Neuronal stem cell (in vitro differentiated cells): ENCODE measurements around the gene PPP1R1B.

Experiments used
- DNase-seq: peaks from one replicate; pipeline ENCODE4 v3.0.0-alpha.2; 2013; ENCODE audit warnings: low spot score
- H2AFZ ChIP-seq: one replicate; pipeline ENCODE4 v1.6.1; 2013; ENCODE audit warnings: mild to moderate bottlenecking, low read length, inconsistent platforms
- H2AK5ac ChIP-seq: 2 replicates; pipeline ENCODE4 v1.6.1; 2013; ENCODE audit warnings: low read depth, mild to moderate bottlenecking, inconsistent platforms, low read length, moderate library complexity, mixed read lengths
- H2BK120ac ChIP-seq: 2 replicates; pipeline ENCODE4 v1.6.1; 2013; ENCODE audit warnings: low read depth, mild to moderate bottlenecking, inconsistent platforms, low read length, moderate library complexity, mixed read lengths
- H2BK12ac ChIP-seq: one replicate; pipeline ENCODE4 v1.6.1; 2013; ENCODE audit warnings: low read length, inconsistent platforms
- H2BK15ac ChIP-seq: 2 replicates; pipeline ENCODE4 v1.6.1; 2013; ENCODE audit warnings: mild to moderate bottlenecking, low read length, inconsistent platforms, mixed read lengths
- H2BK5ac ChIP-seq: one replicate; pipeline ENCODE4 v1.6.1; 2013; ENCODE audit warnings: inconsistent platforms, mild to moderate bottlenecking, low read length, moderate library complexity
- H3K14ac ChIP-seq: one replicate; pipeline ENCODE4 v1.6.1; 2013; ENCODE audit warnings: low read length, inconsistent platforms
- H3K18ac ChIP-seq: 2 replicates; pipeline ENCODE4 v1.6.1; 2013; ENCODE audit warnings: low read length, inconsistent platforms
- H3K23ac ChIP-seq: 2 replicates; pipeline ENCODE4 v1.6.1; 2013; ENCODE audit warnings: low read depth, mild to moderate bottlenecking, mixed read lengths, low read length, inconsistent platforms; ENCODE audit not compliant: poor library complexity
- H3K27ac ChIP-seq: replicated peaks from 3 replicates; pipeline ENCODE4 v1.5.1; 2013; ENCODE audit warnings: low read length, inconsistent platforms
- H3K27me3 ChIP-seq, 3 experiments: 2 replicates each; pipeline ENCODE4 v1.6.1; 2013; ENCODE audit warnings: low read length in 3 of 3, mild to moderate bottlenecking in 2 of 3, inconsistent platforms in 1 of 3, low read depth in 1 of 3, mixed read lengths in 1 of 3, moderate library complexity in 1 of 3; ENCODE audit not compliant: control insufficient read depth in 3 of 3, insufficient read depth in 3 of 3
- H3K36me3 ChIP-seq, 2 donors: replicated peaks in 1 of 2; 2 replicates each; pipeline ENCODE4 v1.6.1; 2013; ENCODE audit warnings: low read length in 2 of 2; ENCODE audit not compliant: control insufficient read depth in 2 of 2, insufficient read depth in 2 of 2
- H3K4ac ChIP-seq: 2 replicates; pipeline ENCODE4 v1.6.1; 2013; ENCODE audit warnings: inconsistent platforms, mild to moderate bottlenecking, low read length, moderate library complexity
- H3K4me1 ChIP-seq, 2 donors: 1 replicate in 1 of 2; 2 replicates in 1 of 2; pipeline ENCODE4 v1.6.1; 2013; ENCODE audit warnings: low read length in 2 of 2, low read depth in 1 of 2; ENCODE audit not compliant: control insufficient read depth in 2 of 2, insufficient read depth in 1 of 2
- H3K4me2 ChIP-seq: one replicate; pipeline ENCODE4 v1.6.1; 2013; ENCODE audit warnings: mild to moderate bottlenecking, low read length, inconsistent platforms; ENCODE audit not compliant: insufficient read depth, poor library complexity, severe bottlenecking
- H3K4me3 ChIP-seq, 2 donors: 2 replicates each; pipeline ENCODE4 v1.5.1; 2013; ENCODE audit warnings: low read length in 2 of 2, mild to moderate bottlenecking in 2 of 2, inconsistent platforms in 1 of 2, moderate library complexity in 1 of 2
- H3K79me1 ChIP-seq: one replicate; pipeline ENCODE4 v1.6.1; 2013; ENCODE audit warnings: low read depth, mild to moderate bottlenecking, inconsistent platforms, low read length, moderate library complexity
- H3K9ac ChIP-seq: one replicate; pipeline ENCODE4 v1.6.1; 2013; ENCODE audit warnings: mild to moderate bottlenecking, low read depth, low read length, inconsistent platforms; ENCODE audit not compliant: poor library complexity
- H3K9me3 ChIP-seq, 2 donors: replicated peaks in 1 of 2; 2 replicates each; pipeline versions ENCODE3 to v1.6.1; 2013; ENCODE audit warnings: low read length in 2 of 2, mild to moderate bottlenecking in 2 of 2, inconsistent platforms in 1 of 2, low read depth in 1 of 2, mixed read lengths in 1 of 2, moderate library complexity in 1 of 2; ENCODE audit not compliant: control insufficient read depth in 2 of 2, insufficient read depth in 1 of 2
- H4K8ac ChIP-seq: one replicate; pipeline ENCODE4 v1.6.1; 2013; ENCODE audit warnings: low read depth, mild to moderate bottlenecking, inconsistent platforms, low read length, moderate library complexity
- H4K91ac ChIP-seq: one replicate; pipeline ENCODE4 v1.6.1; 2013; ENCODE audit warnings: low read length, low read depth, mild to moderate bottlenecking, inconsistent platforms; ENCODE audit not compliant: poor library complexity
- WGBS, 2 donors: extraction: QIAGEN DNeasy Blood & Tissue Kit; methylation state at CpG; one replicate each; pipeline ENCODE4 v1.1.7; 2013; ENCODE audit warnings: missing lambda C conversion rate in 2 of 2, mixed read lengths in 1 of 2; ENCODE audit not compliant: insufficient read length in 2 of 2, insufficient replicate concordance in 1 of 2; ENCODE audit errors: extremely low coverage in 2 of 2; 5-methylcytosine and 5-hydroxymethylcytosine counted together

Gene PPP1R1B

DNA sequence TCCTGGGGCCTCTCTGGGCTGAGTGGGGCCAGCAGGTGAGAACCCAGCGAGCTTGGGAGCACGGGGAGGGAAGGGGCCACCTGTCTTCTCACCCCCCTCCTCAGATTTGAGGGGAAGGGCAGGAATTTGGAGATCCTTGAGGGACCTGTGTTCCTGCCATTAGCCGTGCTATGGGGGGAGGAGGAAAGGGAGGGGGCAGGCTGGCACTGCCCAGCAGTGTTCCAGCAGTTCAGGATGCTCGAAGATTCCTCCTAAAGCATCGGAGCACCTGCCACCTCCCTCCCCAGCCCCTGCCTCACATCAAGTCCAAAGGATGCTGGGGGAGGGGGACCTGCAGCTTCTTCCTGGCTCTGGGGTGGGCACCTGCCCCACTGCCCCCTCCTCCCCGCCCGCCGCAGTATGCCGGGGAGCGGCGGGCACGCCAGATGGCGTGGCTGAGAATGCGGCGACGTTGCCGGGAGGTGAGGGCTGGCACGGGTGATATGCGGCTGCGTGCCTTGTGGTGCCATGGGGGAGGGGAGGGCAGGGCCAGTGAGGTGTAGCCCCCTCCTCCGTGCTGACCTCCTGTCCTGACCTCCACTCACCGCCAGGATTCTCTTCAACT is 14.4 kb upstream of the PPP1R1B start:
- no peak for DNase-seq
- no peaks in the 10 kb centered on the region for H3K79me1 ChIP-seq
- no peak overlapping the region for H3K9ac ChIP-seq
- no peak overlapping the region for H2BK120ac ChIP-seq
- no peak overlapping the region for H4K8ac ChIP-seq
- no peak overlapping the region for H2BK5ac ChIP-seq
- H3K27ac ChIP-seq: no peak overlapping the region
- H4K91ac ChIP-seq: no peak overlapping the region
- WGBS, 2 donors: no CpG with 5 or more reads among the region's 22 CpGs
- no peak overlapping the region for H3K4me3 ChIP-seq
- H2AK5ac ChIP-seq: no peak overlapping the region
- H2BK15ac ChIP-seq: no peak overlapping the region
- H3K4me1 ChIP-seq: peaks cover under 1 to 3% of the 10 kb centered on the region in 2 donors
- peak overlapping the region; percentile 63 for H3K18ac ChIP-seq
- no peak overlapping the region for H3K4ac ChIP-seq
- H3K36me3 ChIP-seq: no peaks in the 10 kb centered on the region
- H3K23ac ChIP-seq: no peak overlapping the region
- peak overlapping the region; percentile 31 for H3K14ac ChIP-seq
- peak overlapping the region; percentile 31 for H2BK12ac ChIP-seq
- no peaks in the 10 kb centered on the region for H3K9me3 ChIP-seq
- no peak overlapping the region for H3K4me2 ChIP-seq
- peak overlapping the region; percentile 30 for H2AFZ ChIP-seq
- peaks cover 11 to 87% (median 47%) of the 10 kb centered on the region in 3 experiments for H3K27me3 ChIP-seq

- Histone ChIP-seq H2BK12ac (no peak overlapping the region), H2BK120ac (no peak overlapping the region), H4K91ac (no peak overlapping the region), H3K18ac (no peak overlapping the region), H4K8ac (no peak overlapping the region), H3K4me3 (no peak overlapping the region), H3K14ac (no peak overlapping the region), H3K23ac (no peak overlapping the region), H3K36me3 (no peaks in the 10 kb centered on the region), H3K9ac (no peak overlapping the region), H3K79me1 (no peaks in the 10 kb centered on the region), H3K4me1 (peaks cover 0 to 2% of the 10 kb centered on the region in 2 donors), H2AK5ac (no peak overlapping the region), H3K4me2 (no peak overlapping the region), H2BK5ac (no peak overlapping the region), H3K27me3 (peaks cover 7 to 85% (median 45%) of the 10 kb centered on the region in 3 experiments), H3K4ac (no peak overlapping the region), H3K9me3 (no peaks in the 10 kb centered on the region), H3K27ac (no peak overlapping the region), H2AFZ (no peak overlapping the region), H2BK15ac (no peak overlapping the region)
- no peak for DNase-seq
- no CpG with 5 or more reads among the region's 7 CpGs for WGBS, 2 donors
Measured at GRCh38 chr17:39612935-39613464, 13.8 kb upstream of the PPP1R1B start.

DNA sequence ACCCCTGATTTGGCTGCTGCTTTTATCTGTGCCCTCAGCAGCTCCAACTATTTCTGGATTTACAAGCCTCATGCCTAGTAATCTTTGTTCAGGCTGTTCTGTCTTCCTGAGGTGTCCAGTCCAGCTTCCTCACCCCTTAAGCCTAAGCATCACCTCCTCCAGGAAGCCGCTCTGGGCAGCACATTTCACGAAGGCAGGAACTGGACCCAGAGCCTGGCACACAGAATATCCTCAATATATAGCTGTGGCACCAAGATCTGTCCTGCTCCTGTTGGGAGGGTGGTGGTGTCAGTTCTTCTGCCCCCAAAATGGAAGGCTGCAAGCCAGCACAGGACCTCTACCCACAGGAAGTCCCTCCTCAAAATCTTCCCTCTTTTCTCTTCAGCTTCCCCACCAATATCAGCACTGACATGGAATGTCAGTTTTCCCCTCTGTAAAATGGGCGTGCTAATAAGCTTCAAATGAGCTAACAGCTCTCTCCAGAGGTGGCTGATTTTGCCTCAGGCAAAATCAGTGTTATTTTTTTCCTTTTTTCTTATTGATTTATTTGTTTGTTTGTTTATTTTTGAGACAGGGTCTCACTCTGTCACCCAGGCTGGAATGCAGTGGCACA is 12.1 kb upstream of the PPP1R1B start:
- Histone ChIP-seq H3K36me3 (no peaks in the 10 kb centered on the region), H3K4me3 (no peak overlapping the region), H3K4ac (no peak overlapping the region), H3K14ac (no peak overlapping the region), H3K79me1 (no peaks in the 10 kb centered on the region), H3K27me3 (peaks cover 10 to 85% (median 44%) of the 10 kb centered on the region in 3 experiments), H3K9me3 (no peaks in the 10 kb centered on the region), H2BK15ac (no peak overlapping the region), H4K91ac (no peak overlapping the region), H2BK120ac (no peak overlapping the region), H4K8ac (no peak overlapping the region), H3K23ac (no peak overlapping the region), H3K27ac (no peak overlapping the region), H3K4me1 (peaks cover 3 to 5% of the 10 kb centered on the region in 2 donors), H2AK5ac (no peak overlapping the region), H2BK5ac (no peak overlapping the region), H3K18ac (no peak overlapping the region), H2AFZ (no peak overlapping the region), H3K4me2 (no peak overlapping the region), H2BK12ac (no peak overlapping the region), H3K9ac (no peak overlapping the region)
- no peak for DNase-seq
- whole genome bisulfite sequencing, 2 donors: no CpG with 5 or more reads among the region's 3 CpGs

- H4K91ac ChIP-seq: no peak overlapping the region
- H2BK12ac ChIP-seq: no peak overlapping the region
- no peak overlapping the region for H3K9ac ChIP-seq
- H2BK120ac ChIP-seq: no peak overlapping the region
- no peak overlapping the region for H3K4me3 ChIP-seq
- no peaks in the 10 kb centered on the region for H3K79me1 ChIP-seq
- no peak overlapping the region for H3K14ac ChIP-seq
- H3K9me3 ChIP-seq: no peaks in the 10 kb centered on the region
- H2AFZ ChIP-seq: no peak overlapping the region
- H3K27me3 ChIP-seq: peaks cover 10 to 82% (median 44%) of the 10 kb centered on the region in 3 experiments
- DNase-seq: no peak
- H2BK5ac ChIP-seq: no peak overlapping the region
- no peak overlapping the region for H2AK5ac ChIP-seq
- no peak overlapping the region for H3K23ac ChIP-seq
- no peak overlapping the region for H3K18ac ChIP-seq
- WGBS, 2 donors: no CpG with 5 or more reads among the region's 6 CpGs
- H3K4me2 ChIP-seq: no peak overlapping the region
- H3K27ac ChIP-seq: no peak overlapping the region
- no peak overlapping the region for H4K8ac ChIP-seq
- H2BK15ac ChIP-seq: no peak overlapping the region
- no peaks in the 10 kb centered on the region for H3K36me3 ChIP-seq
- H3K4me1 ChIP-seq: peaks cover 3 to 5% of the 10 kb centered on the region in 2 donors
- no peak overlapping the region for H3K4ac ChIP-seq
Measured at GRCh38 chr17:39615434-39615833, 11.3 kb upstream of the PPP1R1B start.
